ENCODE results near the gene SH2D6. TPM values are rescaled to one million over a fixed set of nuclear protein-coding genes. Genes with fewer than 3 reads are reported as not detected.

SH2D6 gene
- polyA plus RNA-seq, 1 donor from 2014 or later = not detected

DNA sequence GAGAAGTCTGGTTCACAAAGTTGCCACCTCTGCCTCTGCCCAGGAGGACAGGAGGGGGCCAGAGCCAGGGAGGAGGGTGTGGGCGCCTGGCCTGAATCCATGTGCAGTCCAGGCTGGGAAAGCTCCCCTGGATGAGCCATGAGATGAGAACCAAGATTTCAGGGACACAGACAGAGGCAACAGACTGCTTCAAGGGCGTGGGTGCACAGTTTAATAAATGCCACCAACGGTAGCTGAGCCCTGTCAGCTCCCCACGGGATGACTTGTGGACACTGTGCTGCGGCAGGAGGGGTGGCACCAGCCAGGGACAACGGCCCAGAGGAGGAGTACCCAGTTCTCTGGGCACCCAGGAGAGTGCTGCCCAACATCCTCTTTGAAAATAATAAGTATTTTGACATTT, 23.5 kb upstream of the SH2D6 start:
- Histone ChIP-seq H3F3A (ENCODE audit: insufficient read depth, low read length, poor library complexity, severe bottlenecking) (no peaks in the 10 kb centered on the region), H3K4me2 (ENCODE audit: low read length) (no peak overlapping the region), H3K9me3 (ENCODE audit: low read length) (no peaks in the 10 kb centered on the region), H3K4me3 (ENCODE audit: low read length) (no peak overlapping the region), H2AFZ (ENCODE audit: low read depth, low read length) (no peak overlapping the region), H3K9me2 (ENCODE audit: insufficient read depth, low read length) (no peaks in the 10 kb centered on the region), H3K79me2 (replicated peaks; ENCODE audit: insufficient read depth, low read length) (no peaks in the 10 kb centered on the region), H4K20me1 (ENCODE audit: insufficient read depth) (no peaks in the 10 kb centered on the region), H3K9ac (ENCODE audit: low read length) (no peak overlapping the region), H3K27me3 (ENCODE audit: insufficient read depth, low read depth, low read length) (no peaks in the 10 kb centered on the region), H3K36me3 (ENCODE audit: insufficient read depth, low read length) (no peaks in the 10 kb centered on the region), H3K27ac (ENCODE audit: low read length) (no peak overlapping the region)
- TF ChIP-seq EZH2 (IDR thresholded peaks at IDR 0.05; ENCODE audit: borderline replicate concordance, insufficient read depth, low read length, poor library complexity, severe bottlenecking) (no peak), SMC3 (conservative IDR thresholded peaks at IDR 0.05; ENCODE audit: poor library complexity) (no peak), MXI1 (conservative IDR thresholded peaks at IDR 0.05; ENCODE audit: poor library complexity, severe bottlenecking) (no peak), RAD21 (conservative IDR thresholded peaks at IDR 0.05) (no peak), EP300 (conservative IDR thresholded peaks at IDR 0.05; ENCODE audit: poor library complexity, severe bottlenecking) (no peak), TAF1 (IDR thresholded peaks at IDR 0.05; ENCODE audit: low read depth) (no peak), POLR2AphosphoS5 (IDR thresholded peaks at IDR 0.05) (no peak)
- TF ChIP-seq, protein P1, sequence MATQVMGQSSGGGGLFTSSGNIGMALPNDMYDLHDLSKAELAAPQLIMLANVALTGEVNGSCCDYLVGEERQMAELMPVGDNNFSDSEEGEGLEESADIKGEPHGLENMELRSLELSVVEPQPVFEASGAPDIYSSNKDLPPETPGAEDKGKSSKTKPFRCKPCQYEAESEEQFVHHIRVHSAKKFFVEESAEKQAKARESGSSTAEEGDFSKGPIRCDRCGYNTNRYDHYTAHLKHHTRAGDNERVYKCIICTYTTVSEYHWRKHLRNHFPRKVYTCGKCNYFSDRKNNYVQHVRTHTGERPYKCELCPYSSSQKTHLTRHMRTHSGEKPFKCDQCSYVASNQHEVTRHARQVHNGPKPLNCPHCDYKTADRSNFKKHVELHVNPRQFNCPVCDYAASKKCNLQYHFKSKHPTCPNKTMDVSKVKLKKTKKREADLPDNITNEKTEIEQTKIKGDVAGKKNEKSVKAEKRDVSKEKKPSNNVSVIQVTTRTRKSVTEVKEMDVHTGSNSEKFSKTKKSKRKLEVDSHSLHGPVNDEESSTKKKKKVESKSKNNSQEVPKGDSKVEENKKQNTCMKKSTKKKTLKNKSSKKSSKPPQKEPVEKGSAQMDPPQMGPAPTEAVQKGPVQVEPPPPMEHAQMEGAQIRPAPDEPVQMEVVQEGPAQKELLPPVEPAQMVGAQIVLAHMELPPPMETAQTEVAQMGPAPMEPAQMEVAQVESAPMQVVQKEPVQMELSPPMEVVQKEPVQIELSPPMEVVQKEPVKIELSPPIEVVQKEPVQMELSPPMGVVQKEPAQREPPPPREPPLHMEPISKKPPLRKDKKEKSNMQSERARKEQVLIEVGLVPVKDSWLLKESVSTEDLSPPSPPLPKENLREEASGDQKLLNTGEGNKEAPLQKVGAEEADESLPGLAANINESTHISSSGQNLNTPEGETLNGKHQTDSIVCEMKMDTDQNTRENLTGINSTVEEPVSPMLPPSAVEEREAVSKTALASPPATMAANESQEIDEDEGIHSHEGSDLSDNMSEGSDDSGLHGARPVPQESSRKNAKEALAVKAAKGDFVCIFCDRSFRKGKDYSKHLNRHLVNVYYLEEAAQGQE (IDR thresholded peaks at IDR 0.05; ENCODE audit: borderline replicate concordance) = no peak
- TF ChIP-seq, protein P2, sequence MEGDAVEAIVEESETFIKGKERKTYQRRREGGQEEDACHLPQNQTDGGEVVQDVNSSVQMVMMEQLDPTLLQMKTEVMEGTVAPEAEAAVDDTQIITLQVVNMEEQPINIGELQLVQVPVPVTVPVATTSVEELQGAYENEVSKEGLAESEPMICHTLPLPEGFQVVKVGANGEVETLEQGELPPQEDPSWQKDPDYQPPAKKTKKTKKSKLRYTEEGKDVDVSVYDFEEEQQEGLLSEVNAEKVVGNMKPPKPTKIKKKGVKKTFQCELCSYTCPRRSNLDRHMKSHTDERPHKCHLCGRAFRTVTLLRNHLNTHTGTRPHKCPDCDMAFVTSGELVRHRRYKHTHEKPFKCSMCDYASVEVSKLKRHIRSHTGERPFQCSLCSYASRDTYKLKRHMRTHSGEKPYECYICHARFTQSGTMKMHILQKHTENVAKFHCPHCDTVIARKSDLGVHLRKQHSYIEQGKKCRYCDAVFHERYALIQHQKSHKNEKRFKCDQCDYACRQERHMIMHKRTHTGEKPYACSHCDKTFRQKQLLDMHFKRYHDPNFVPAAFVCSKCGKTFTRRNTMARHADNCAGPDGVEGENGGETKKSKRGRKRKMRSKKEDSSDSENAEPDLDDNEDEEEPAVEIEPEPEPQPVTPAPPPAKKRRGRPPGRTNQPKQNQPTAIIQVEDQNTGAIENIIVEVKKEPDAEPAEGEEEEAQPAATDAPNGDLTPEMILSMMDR (IDR thresholded peaks at IDR 0.05; ENCODE audit: poor library complexity, severe bottlenecking) = no peak

DNA sequence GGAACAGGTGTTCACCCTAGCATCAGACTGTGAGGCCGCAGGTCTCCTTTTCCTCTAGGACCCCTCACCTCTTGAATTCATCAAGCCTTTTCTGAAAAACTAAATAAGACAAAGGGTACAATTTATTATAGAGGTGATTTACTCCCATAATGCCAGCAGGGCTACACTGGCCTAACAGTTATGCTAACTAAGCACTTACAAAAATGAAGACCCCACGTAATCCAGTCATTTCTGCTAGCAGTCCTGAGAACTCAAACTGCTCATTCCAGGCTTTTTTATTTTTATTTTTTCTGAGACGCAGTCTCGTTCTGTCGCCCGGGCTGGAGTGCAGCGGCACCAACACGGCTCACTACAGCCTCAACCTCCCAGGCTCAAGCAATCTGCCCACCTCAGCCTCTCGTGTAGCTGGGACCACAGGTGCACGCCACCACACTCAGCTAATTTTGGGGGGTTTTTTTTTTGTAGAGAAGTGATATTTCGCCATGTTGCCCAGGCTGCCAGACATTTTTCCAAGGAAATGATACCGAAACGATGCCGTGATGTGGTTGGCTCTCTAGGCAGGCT, 22.5 kb upstream of the SH2D6 start:
- Histone ChIP-seq H3K9ac (ENCODE audit: low read length) (no peak overlapping the region), H2AFZ (ENCODE audit: low read depth, low read length) (no peak overlapping the region), H3K4me2 (ENCODE audit: low read length) (no peak overlapping the region), H3K9me2 (ENCODE audit: insufficient read depth, low read length) (no peaks in the 10 kb centered on the region), H3K27me3 (ENCODE audit: insufficient read depth, low read depth, low read length) (no peaks in the 10 kb centered on the region), H3K79me2 (replicated peaks; ENCODE audit: insufficient read depth, low read length) (no peaks in the 10 kb centered on the region), H3K9me3 (ENCODE audit: low read length) (no peaks in the 10 kb centered on the region), H3K27ac (ENCODE audit: low read length) (no peak overlapping the region), H3K4me3 (ENCODE audit: low read length) (no peak overlapping the region), H3F3A (ENCODE audit: insufficient read depth, low read length, poor library complexity, severe bottlenecking) (no peaks in the 10 kb centered on the region), H4K20me1 (ENCODE audit: insufficient read depth) (no peaks in the 10 kb centered on the region), H3K36me3 (ENCODE audit: insufficient read depth, low read length) (no peaks in the 10 kb centered on the region)
- TF ChIP-seq, protein P2 (IDR thresholded peaks at IDR 0.05; ENCODE audit: poor library complexity, severe bottlenecking) = no peak
- TF ChIP-seq SMC3 (conservative IDR thresholded peaks at IDR 0.05; ENCODE audit: poor library complexity) (no peak), MXI1 (conservative IDR thresholded peaks at IDR 0.05; ENCODE audit: poor library complexity, severe bottlenecking) (no peak), EZH2 (IDR thresholded peaks at IDR 0.05; ENCODE audit: borderline replicate concordance, insufficient read depth, low read length, poor library complexity, severe bottlenecking) (no peak), EP300 (conservative IDR thresholded peaks at IDR 0.05; ENCODE audit: poor library complexity, severe bottlenecking) (no peak), RAD21 (conservative IDR thresholded peaks at IDR 0.05) (no peak), TAF1 (IDR thresholded peaks at IDR 0.05; ENCODE audit: low read depth) (no peak), POLR2AphosphoS5 (IDR thresholded peaks at IDR 0.05) (no peak)
- TF ChIP-seq, protein P1 (IDR thresholded peaks at IDR 0.05; ENCODE audit: borderline replicate concordance) = no peak
